ENCODE results near the gene MTA1. TPM values are rescaled to one million over a fixed set of nuclear protein-coding genes. Genes with fewer than 3 reads are reported as not detected.

Gene MTA1
- total and polyA plus RNA-seq, 10 of the 15 experiments (the other 5 are each of a cell fraction or from before 2014, with no cell fraction given), result 0.14 to 162 (median 30.6) TPM

DNA sequence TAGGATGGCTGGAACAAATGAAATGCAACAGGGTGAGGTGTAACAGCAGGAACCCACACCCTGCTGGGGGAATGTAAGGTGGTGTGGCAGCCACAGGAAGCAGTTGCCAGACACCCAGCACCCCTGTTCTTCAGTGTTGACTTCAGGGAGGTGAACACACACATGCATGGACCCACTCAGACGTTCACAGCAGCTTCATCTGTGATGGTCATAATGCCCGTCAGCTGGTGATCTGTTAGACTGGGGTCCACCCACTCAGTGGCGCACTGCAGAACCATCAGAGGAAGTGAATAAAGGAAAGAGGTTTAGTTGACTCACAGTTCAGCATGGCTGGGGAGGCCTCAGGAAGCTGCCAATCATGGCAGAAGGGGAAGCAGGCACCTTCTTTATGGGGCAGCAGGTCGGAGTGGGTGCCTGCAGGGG lies 44.0 kb upstream of the MTA1 start:
- intact Hi-C loops (cut with micrococcal nuclease; ENCODE audit: unreplicated experiment), result no loop called here

DNA sequence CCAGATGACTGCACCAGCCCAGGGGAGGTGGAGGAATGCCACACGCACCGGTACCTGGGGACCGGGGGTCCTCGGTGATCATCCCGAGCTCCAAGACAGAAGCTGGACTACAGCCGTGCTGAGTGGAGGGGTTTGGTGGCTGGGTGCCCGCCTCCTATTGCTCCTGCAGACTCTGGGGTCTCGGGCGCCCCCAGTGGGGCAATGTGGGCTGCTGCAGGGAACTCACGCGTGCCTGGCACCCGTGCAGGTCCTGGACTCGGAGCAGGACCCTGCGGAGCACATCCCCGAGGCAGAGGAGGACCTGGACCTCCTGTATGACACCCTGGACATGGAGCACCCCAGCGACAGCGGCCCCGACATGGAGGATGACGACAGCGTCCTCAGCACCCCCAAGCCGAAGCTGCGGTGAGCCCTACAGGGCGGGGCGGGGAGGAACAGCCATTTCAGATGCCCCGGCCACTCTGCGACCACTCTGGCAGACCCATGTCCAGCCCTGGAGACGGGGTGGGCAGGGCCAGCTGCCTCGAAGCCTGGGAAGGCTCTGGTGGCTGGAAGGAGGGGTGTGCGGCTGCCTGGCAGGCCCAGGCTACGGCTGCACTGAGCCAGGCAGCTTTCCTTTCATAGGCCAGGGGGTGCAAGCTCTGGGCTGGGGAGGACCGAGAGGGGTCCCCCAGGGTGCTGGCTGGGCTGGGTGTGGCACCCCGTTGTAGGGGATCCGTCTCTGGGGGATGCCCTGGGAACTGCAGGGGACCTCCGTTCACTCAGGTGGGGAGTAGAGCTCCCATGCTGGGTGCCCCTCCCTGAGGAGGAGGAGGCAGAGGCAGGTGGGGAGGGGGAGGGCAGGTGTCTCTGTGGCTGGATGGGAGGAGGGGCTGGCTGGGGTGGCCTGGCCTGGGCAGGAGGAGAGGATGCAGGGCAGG lies 42.8 kb upstream of the MTA1 start:
- no peaks in the 10 kb centered on the region; the same call in none of the 2 replicates for H3K4me1 ChIP-seq (ENCODE audit: control insufficient read depth, insufficient read depth, low read length)
- TF ChIP-seq, protein P1, sequence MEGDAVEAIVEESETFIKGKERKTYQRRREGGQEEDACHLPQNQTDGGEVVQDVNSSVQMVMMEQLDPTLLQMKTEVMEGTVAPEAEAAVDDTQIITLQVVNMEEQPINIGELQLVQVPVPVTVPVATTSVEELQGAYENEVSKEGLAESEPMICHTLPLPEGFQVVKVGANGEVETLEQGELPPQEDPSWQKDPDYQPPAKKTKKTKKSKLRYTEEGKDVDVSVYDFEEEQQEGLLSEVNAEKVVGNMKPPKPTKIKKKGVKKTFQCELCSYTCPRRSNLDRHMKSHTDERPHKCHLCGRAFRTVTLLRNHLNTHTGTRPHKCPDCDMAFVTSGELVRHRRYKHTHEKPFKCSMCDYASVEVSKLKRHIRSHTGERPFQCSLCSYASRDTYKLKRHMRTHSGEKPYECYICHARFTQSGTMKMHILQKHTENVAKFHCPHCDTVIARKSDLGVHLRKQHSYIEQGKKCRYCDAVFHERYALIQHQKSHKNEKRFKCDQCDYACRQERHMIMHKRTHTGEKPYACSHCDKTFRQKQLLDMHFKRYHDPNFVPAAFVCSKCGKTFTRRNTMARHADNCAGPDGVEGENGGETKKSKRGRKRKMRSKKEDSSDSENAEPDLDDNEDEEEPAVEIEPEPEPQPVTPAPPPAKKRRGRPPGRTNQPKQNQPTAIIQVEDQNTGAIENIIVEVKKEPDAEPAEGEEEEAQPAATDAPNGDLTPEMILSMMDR (IDR thresholded peaks at IDR 0.05 in 2 of 3, conservative IDR thresholded peaks at IDR 0.05 in 1 of 3; ENCODE audit: control insufficient read depth in 2 of 3, extremely low read depth in 1 of 3, insufficient read depth in 1 of 3, low read depth in 3 of 3, low read length in 3 of 3), result 0 out of 6 replicates have a peak, but pooled peaks of 2 of the 3 experiments have one; percentile 5 to 12
- TF ChIP-seq ASH2L (IDR thresholded peaks at IDR 0.05; ENCODE audit: borderline replicate concordance, low read depth) (no peak), CHD1 (IDR thresholded peaks at IDR 0.05; ENCODE audit: low read depth, low read length) (no peak), SIN3A (IDR thresholded peaks at IDR 0.05; ENCODE audit: low read depth, low read length) (no peak), BACH1 (IDR thresholded peaks at IDR 0.05; ENCODE audit: borderline replicate concordance) (no peak)

More for the DNA sequence above, 44.0 kb upstream of the MTA1 start:
- H3K4me3 ChIP-seq, result no peak overlapping the region
- H4K20me1 ChIP-seq (ENCODE audit: control insufficient read depth, insufficient read depth), result no peaks in the 10 kb centered on the region
- no peaks in the 10 kb centered on the region for H3K36me3 ChIP-seq (ENCODE audit: control insufficient read depth in 2 of 2, insufficient read depth in 2 of 2, low read length in 1 of 2)
- ChIA-PET SMC1A (ENCODE audit: uncharacterized antibody, unreplicated experiment) (interaction anchor here (0.9 to 1.1 kb wide), 3 partner anchors 23 to 114 kb away, joined by 3 to 4 read pairs (median 3); no protein-coding TSS in a partner anchor), CTCF (interaction anchor here (1.8 kb wide), 1 partner anchor 106 kb away, joined by 7 read pairs; no protein-coding TSS in a partner anchor), POLR2A (no interaction called here), RAD21 (ENCODE audit: unreplicated experiment) (no interaction called here)
- BruUV-seq (replicated peaks), result no TSS peak
- H3K9me3 ChIP-seq (replicated peaks; ENCODE audit: control insufficient read depth, insufficient read depth, low read length), result no peaks in the 10 kb centered on the region
- WGBS (ENCODE audit: insufficient coverage, insufficient replicate concordance, low lambda C conversion rate, missing lambda C conversion rate), result 15% methylated on average over 4 of the region's 4 CpGs
- no peak for FAIRE-seq
- no peak overlapping the region for H3K9ac ChIP-seq (ENCODE audit: control insufficient read depth, insufficient read depth, low read length)
- H3K79me2 ChIP-seq (ENCODE audit: control insufficient read depth, insufficient read depth, low read length), result no peaks in the 10 kb centered on the region
- DNase-seq (ENCODE audit: low read depth, low spot score), result no peak
- H3K27ac ChIP-seq (ENCODE audit: control insufficient read depth, insufficient read depth), result no peak overlapping the region
- no peak overlapping the region for H2AFZ ChIP-seq (ENCODE audit: control insufficient read depth, low read depth, low read length)
- no peak overlapping the region for H3K4me2 ChIP-seq (ENCODE audit: control insufficient read depth, insufficient read depth)
- ATAC-seq, result peak; percentile 50
- no peaks in the 10 kb centered on the region for H3K27me3 ChIP-seq (replicated peaks in 1 of 2; ENCODE audit: control insufficient read depth in 2 of 2, insufficient read depth in 2 of 2, low read length in 1 of 2)
- in situ Hi-C loops (cut with MboI), result no loop called here
- TF ChIP-seq RAD21 (IDR thresholded peaks at IDR 0.05; ENCODE audit: insufficient read depth, low read depth, low read length), result no peak
- TF ChIP-seq, protein P2, sequence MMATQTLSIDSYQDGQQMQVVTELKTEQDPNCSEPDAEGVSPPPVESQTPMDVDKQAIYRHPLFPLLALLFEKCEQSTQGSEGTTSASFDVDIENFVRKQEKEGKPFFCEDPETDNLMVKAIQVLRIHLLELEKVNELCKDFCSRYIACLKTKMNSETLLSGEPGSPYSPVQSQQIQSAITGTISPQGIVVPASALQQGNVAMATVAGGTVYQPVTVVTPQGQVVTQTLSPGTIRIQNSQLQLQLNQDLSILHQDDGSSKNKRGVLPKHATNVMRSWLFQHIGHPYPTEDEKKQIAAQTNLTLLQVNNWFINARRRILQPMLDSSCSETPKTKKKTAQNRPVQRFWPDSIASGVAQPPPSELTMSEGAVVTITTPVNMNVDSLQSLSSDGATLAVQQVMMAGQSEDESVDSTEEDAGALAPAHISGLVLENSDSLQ (IDR thresholded peaks at IDR 0.05), result peak; percentile 80
- no peaks in the 10 kb centered on the region; the same call in none of the 2 replicates for H3K4me1 ChIP-seq (ENCODE audit: control insufficient read depth, insufficient read depth, low read length)

More for the DNA sequence above, 42.8 kb upstream of the MTA1 start:
- H3K79me2 ChIP-seq (ENCODE audit: control insufficient read depth, insufficient read depth, low read length), result no peaks in the 10 kb centered on the region
- RAD21 ChIA-PET (ENCODE audit: unreplicated experiment), result no interaction called here
- H2AFZ ChIP-seq (ENCODE audit: control insufficient read depth, low read depth, low read length), result no peak overlapping the region
- intact Hi-C loops (cut with micrococcal nuclease; ENCODE audit: unreplicated experiment) (no loop called here), in situ Hi-C loops (cut with MboI) (no loop called here)
- H3K9me3 ChIP-seq (replicated peaks; ENCODE audit: control insufficient read depth, insufficient read depth, low read length), result no peaks in the 10 kb centered on the region
- POLR2A ChIA-PET, result no interaction called here
- no peak overlapping the region for H3K9ac ChIP-seq (ENCODE audit: control insufficient read depth, insufficient read depth, low read length)
- H4K20me1 ChIP-seq (ENCODE audit: control insufficient read depth, insufficient read depth), result no peaks in the 10 kb centered on the region
- DNase-seq (ENCODE audit: low read depth, low spot score), result no peak
- H3K4me2 ChIP-seq (ENCODE audit: control insufficient read depth, insufficient read depth), result no peak overlapping the region
- no TSS peak for BruUV-seq (replicated peaks)
- ATAC-seq, result no peak
- H3K27ac ChIP-seq (ENCODE audit: control insufficient read depth, insufficient read depth), result no peak overlapping the region
- SMC1A ChIA-PET (ENCODE audit: uncharacterized antibody, unreplicated experiment), result interaction anchor here (0.9 to 1.1 kb wide), 2 partner anchors 52 to 113 kb away, joined by 3 to 4 read pairs; no protein-coding TSS in a partner anchor
- H3K27me3 ChIP-seq (replicated peaks in 1 of 2; ENCODE audit: control insufficient read depth in 2 of 2, insufficient read depth in 2 of 2, low read length in 1 of 2), result no peaks in the 10 kb centered on the region
- 56% methylated on average over 30 of the region's 34 CpGs for WGBS (ENCODE audit: insufficient coverage, insufficient replicate concordance, low lambda C conversion rate, missing lambda C conversion rate)
- CTCF ChIA-PET, result interaction anchor here (0.6 kb wide), 2 partner anchors 133 to 528 kb away, joined by 3 read pairs; no protein-coding TSS in a partner anchor
- H3K4me3 ChIP-seq, result no peak overlapping the region
- H3K36me3 ChIP-seq (ENCODE audit: control insufficient read depth in 2 of 2, insufficient read depth in 2 of 2, low read length in 1 of 2), result no peaks in the 10 kb centered on the region
- no peak for FAIRE-seq
